Lower lobe of right lung (tissue), 2 donors: ENCODE results near the gene RAI14. TPM values are rescaled to one million over a fixed set of nuclear protein-coding genes. Genes with fewer than 3 reads are reported as not detected.
"Not testable (repeated sequence)": the region's sequence is repeated elsewhere in the genome, so short reads cannot be mapped to it uniquely, and the experiment has no call there.

ENCODE experiments used
- ATAC-seq, 2 donors: fragments of 200-7000 bp; cut with Tn5 transposase; one replicate each; pipeline ENCODE4 v1.9.1; 2020 to 2022; ENCODE audit warnings: mild to moderate bottlenecking in 2 of 2, moderate library complexity in 2 of 2
- DNase-seq: peaks from one replicate; pipeline ENCODE4 v3.0.0-alpha.2; 2020
- H3K27ac ChIP-seq: fragments of 200-600 bp; one replicate; pipeline ENCODE4 v1.8.0; 2022
- H3K27me3 ChIP-seq: fragments of 200-600 bp; one replicate; pipeline ENCODE4 v1.8.0; 2022; ENCODE audit warnings: low read depth
- H3K36me3 ChIP-seq: fragments of 200-600 bp; one replicate; pipeline ENCODE4 v1.8.0; 2022; ENCODE audit warnings: mild to moderate bottlenecking
- H3K4me1 ChIP-seq: fragments of 200-600 bp; one replicate; pipeline ENCODE4 v1.8.0; 2022
- H3K4me3 ChIP-seq: fragments of 200-600 bp; one replicate; pipeline ENCODE4 v1.8.0; 2022; ENCODE audit warnings: mild to moderate bottlenecking
- H3K9me3 ChIP-seq: fragments of 200-600 bp; one replicate; pipeline ENCODE4 v1.8.0; 2022
- intact Hi-C: fragments of 100-400 bp; cut with DNase I; formaldehyde crosslinking; loops from one replicate; pipeline ENCODE4 v1.11.0; 2022
- total RNA-seq: library from RNA; stranded (reverse); fragmentation: NEBNext Ultra II Directional; extraction: Animal tissue kit (Norgen Biotek cat#: 25700); gene quantifications from one replicate; pipeline ENCODE4 v1.2.1, GENCODE V29; 2021
- TF ChIP-seq, protein P1 (sequence below): fragments of 200-600 bp; IDR thresholded peaks from one replicate; pipeline ENCODE4 v1.8.0; 2022; ENCODE audit warnings: antibody characterized with exemption, mild to moderate bottlenecking
- donor health status: DM: no; HTN: yes; CAD: no; lungs with severe emphysema.

Gene RAI14
- total RNA-seq, 1 donor from 2014 or later: 66.8 TPM

DNA sequence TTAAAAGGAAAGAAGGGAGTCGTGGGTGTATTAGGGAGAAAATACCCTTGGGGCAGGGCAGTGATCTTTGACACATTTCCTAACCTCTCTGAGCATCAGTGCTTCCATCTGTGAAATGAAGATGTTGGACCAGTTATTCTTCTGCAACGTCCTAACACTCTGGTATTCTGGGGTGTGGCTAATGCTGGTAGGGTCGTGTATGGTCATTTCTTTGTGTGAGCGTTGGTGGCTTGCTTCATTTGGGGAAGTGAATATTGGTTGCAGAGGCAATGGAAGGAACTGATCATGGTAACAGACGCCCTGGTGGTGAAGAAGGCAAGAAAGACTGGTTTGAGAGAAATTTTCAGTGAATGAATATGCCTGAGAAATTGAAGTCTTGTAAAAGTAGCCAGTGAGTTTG is 114.9 kb downstream of the RAI14 start:
- TF ChIP-seq, protein P1, sequence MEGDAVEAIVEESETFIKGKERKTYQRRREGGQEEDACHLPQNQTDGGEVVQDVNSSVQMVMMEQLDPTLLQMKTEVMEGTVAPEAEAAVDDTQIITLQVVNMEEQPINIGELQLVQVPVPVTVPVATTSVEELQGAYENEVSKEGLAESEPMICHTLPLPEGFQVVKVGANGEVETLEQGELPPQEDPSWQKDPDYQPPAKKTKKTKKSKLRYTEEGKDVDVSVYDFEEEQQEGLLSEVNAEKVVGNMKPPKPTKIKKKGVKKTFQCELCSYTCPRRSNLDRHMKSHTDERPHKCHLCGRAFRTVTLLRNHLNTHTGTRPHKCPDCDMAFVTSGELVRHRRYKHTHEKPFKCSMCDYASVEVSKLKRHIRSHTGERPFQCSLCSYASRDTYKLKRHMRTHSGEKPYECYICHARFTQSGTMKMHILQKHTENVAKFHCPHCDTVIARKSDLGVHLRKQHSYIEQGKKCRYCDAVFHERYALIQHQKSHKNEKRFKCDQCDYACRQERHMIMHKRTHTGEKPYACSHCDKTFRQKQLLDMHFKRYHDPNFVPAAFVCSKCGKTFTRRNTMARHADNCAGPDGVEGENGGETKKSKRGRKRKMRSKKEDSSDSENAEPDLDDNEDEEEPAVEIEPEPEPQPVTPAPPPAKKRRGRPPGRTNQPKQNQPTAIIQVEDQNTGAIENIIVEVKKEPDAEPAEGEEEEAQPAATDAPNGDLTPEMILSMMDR: no peak
- ATAC-seq: peak; percentile 30 to 54
- no peak overlapping the region for H3K4me3 ChIP-seq
- intact Hi-C loops: no loop called here
- no peak for DNase-seq
- H3K36me3 ChIP-seq: no peaks in the 10 kb centered on the region
- no peaks in the 10 kb centered on the region for H3K27me3 ChIP-seq
- H3K4me1 ChIP-seq: peaks cover 14% of the 10 kb centered on the region
- H3K9me3 ChIP-seq: no peaks in the 10 kb centered on the region
- no peak overlapping the region for H3K27ac ChIP-seq

- H3K9me3 ChIP-seq: no peaks in the 10 kb centered on the region
- no peaks in the 10 kb centered on the region for H3K27me3 ChIP-seq
- no peak overlapping the region for H3K27ac ChIP-seq
- intact Hi-C loops: no loop called here
- no peak overlapping the region for H3K4me3 ChIP-seq
- TF ChIP-seq, protein P1: no peak
- no peaks in the 10 kb centered on the region for H3K36me3 ChIP-seq
- DNase-seq (no peak), ATAC-seq (peak in 1 of 2 donors; percentile 38)
- H3K4me1 ChIP-seq: peaks cover 14% of the 10 kb centered on the region
These were observed 116.4 kb downstream of the RAI14 start for GRCh38 chr5:34772267-34773098.

GRCh38 chr5:34774139-34774538 is 118.0 kb downstream of the RAI14 start:
- Histone ChIP-seq H3K27me3 (no peaks in the 10 kb centered on the region), H3K27ac (no peak overlapping the region), H3K4me3 (no peak overlapping the region), H3K4me1 (peaks cover 14% of the 10 kb centered on the region), H3K9me3 (no peaks in the 10 kb centered on the region), H3K36me3 (no peaks in the 10 kb centered on the region)
- intact Hi-C loops: no loop called here
- TF ChIP-seq, protein P1: no peak
- no peak for ATAC-seq
- no peak for DNase-seq

- H3K36me3 ChIP-seq, H3K4me3 ChIP-seq, H3K9me3 ChIP-seq, intact Hi-C loops, H3K27me3 ChIP-seq, H3K27ac ChIP-seq, DNase-seq, ATAC-seq: not testable (repeated sequence)
- peaks cover 14% of the 10 kb centered on the region for H3K4me1 ChIP-seq
These were observed 118.5 kb downstream of the RAI14 start for GRCh38 chr5:34774678-34775077.

GRCh38 chr5:34775886-34776285 is 119.8 kb downstream of the RAI14 start:
- no peaks in the 10 kb centered on the region for H3K36me3 ChIP-seq
- H3K27me3 ChIP-seq: no peaks in the 10 kb centered on the region
- H3K9me3 ChIP-seq: no peaks in the 10 kb centered on the region
- ATAC-seq (no peak), DNase-seq (no peak)
- H3K4me1 ChIP-seq: peaks cover 7% of the 10 kb centered on the region
- intact Hi-C loops: no loop called here
- no peak overlapping the region for H3K27ac ChIP-seq
- TF ChIP-seq, protein P1: no peak
- H3K4me3 ChIP-seq: no peak overlapping the region

- Histone ChIP-seq H3K27ac (no peak overlapping the region), H3K4me1 (no peaks in the 10 kb centered on the region), H3K27me3 (no peaks in the 10 kb centered on the region), H3K9me3 (peaks cover 10% of the 10 kb centered on the region), H3K36me3 (no peaks in the 10 kb centered on the region), H3K4me3 (no peak overlapping the region)
- DNase-seq (no peak), ATAC-seq (no peak)
- intact Hi-C loops: no loop called here
- TF ChIP-seq, protein P1: no peak
These were observed 122.1 kb downstream of the RAI14 start for GRCh38 chr5:34778091-34778850.

GRCh38 chr5:34783892-34784291 is 127.8 kb downstream of the RAI14 start:
- H3K9me3 ChIP-seq, ATAC-seq, DNase-seq, H3K4me3 ChIP-seq, H3K27me3 ChIP-seq, H3K36me3 ChIP-seq, intact Hi-C loops, H3K27ac ChIP-seq, H3K4me1 ChIP-seq: not testable (repeated sequence)
